T-helper 22 cell (primary cell): ENCODE data around the gene ZNF121.

ENCODE experiments used
- DNase-seq: peaks from one replicate; pipeline ENCODE4 v3.0.0-alpha.2; 2020; ENCODE audit warnings: low read depth

ZNF121 gene

GRCh38 chr19:9538183-9539058 is 45.9 kb downstream of the ZNF121 start, which contains the start of gene ZNF426:
ZNF426 (minus strand) TSS chr19:9538645; CDS start chr19:9536232, 2,413 bp downstream.
- DNase-seq, result peak; percentile 41

GRCh38 chr19:9535934-9536333 is 48.4 kb downstream of the ZNF121 start:
- DNase-seq, result no peak

GRCh38 chr19:9531933-9532332 is 52.4 kb downstream of the ZNF121 start:
- no peak for DNase-seq

GRCh38 chr19:9528757-9529336 is 55.5 kb downstream of the ZNF121 start:
- DNase-seq, result no peak

GRCh38 chr19:9523885-9524474 is 60.3 kb downstream of the ZNF121 start:
- DNase-seq, result no peak
